ENCODE data around the gene YPEL3.
A peak's percentile ranks its signal among the peaks of the same experiment; 100 is the strongest.
"Not testable (repeated sequence)": the region's sequence is repeated elsewhere in the genome, so short reads cannot be mapped to it uniquely, and the experiment has no call there.

The YPEL3 gene

GRCh38 chr16:30116291-30117207 lies 20.5 kb upstream of the YPEL3 start:
- DNase-seq, result no peak

- DNase-seq, result no peak
Measured at GRCh38 chr16:30115238-30115637, 19.2 kb upstream of the YPEL3 start.

DNA sequence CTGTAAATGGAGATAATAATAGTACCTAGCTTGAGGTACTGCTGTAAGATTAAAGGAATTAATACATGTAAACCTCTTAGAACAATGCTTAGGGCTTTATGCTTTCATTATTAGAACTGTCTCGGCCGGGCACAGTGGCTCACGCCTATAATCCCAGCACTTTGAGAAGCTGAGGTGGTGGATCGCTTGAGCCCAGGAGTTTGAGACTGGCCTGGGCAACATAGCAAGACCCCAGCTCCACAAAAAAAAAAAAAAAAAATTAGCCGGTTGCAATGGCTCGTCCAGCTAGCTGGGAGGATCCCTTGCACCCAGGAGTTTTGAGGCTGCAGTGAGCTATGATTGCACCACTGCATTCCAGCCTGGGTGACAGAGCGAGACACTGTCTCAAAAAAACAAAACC lies 18.8 kb upstream of the YPEL3 start:
- not testable (repeated sequence) for DNase-seq

- no peak for DNase-seq
Measured at GRCh38 chr16:30114411-30114810, 18.4 kb upstream of the YPEL3 start.

DNA sequence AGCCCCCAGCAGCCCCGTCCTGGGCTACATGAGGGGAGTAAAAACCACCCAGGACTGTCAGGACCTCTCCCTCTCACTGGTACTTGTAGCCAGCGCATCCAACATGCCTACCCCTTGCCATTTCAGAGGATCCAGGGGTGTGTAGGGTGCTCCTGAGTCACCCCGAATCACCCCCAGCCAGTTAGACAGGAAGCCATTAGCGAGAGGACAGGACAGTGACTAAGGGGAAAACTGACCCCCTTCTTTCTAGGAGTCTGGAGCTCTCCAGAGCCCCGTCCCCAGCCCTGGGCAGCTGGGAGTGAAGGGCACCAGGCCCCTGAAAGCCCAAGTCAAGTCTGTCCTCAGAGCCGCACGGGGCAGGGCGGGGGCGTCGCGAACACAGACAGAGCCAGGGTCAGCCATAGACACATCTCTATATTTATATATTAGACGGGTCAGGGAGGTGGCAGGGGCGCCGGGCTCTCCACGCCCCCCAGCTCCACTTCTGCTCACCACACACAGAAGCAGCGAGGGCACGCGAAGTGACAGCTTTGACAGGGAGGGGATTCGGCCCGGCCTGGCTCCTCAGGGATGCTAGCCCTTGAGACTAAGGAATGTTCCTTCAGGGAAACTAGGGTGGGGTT lies 17.8 kb upstream of the YPEL3 start:
- DNase-seq, result no peak

DNA sequence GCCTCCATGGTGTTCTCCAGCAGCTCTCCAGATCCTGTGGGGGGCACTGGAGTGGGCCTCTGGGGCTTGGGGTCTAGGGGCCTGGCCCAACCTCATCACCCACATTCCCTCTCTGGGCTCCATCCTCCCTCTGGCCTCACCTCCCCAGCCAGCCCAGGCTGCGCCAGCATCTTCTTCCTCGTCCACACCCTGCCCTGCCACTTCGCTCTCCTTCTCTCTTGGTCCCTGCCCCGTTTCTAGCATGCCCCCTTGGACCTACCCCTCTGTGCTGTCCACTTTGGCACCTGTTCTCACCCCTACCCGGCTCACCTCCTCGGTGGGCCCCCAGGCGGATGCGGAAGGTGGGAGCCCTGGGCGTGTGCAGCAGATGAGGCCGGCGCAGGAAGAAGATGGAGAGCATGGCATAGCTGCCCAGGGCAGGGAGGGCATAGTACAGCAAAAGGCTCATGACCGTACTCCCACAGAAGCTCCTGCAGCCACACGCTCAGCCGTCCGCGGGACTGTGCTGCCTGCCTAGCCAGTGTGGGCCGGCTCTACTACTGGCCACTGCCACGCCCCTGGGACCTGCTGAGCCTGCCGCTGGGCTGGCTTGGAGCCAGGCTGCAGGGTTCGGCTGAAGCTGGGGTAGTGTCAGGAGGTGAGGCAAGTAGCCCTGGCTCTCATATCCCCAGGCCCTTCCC lies 17.2 kb upstream of the YPEL3 start, which contains the start of gene GDPD3:
GDPD3 (minus strand) TSS at position 507 of the 680 bp plus-strand sequence; CDS start at position 448, 59 bp downstream.
- no peak for DNase-seq

GRCh38 chr16:30112197-30113030 lies 16.4 kb upstream of the YPEL3 start:
- DNase-seq, result no peak

DNA sequence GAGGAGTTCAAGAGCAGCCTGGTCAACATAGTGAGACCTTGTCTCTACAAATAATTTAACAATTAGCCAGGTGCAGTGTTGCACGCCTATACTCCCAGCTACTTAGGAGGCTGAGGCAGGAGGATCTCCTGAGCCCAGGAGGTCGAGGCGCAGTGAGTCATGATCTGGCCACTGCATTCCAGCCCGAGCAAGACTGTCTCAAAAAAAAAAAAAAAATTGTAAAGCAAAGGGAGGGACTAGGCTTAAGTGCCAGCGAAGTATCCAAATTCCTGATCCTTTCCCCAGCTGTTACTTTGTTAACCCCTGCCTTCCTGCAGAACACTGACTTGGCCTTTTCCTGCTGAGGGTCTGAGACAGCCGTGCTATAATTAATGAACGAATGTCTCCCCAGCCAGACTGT lies 14.6 kb upstream of the YPEL3 start:
- DNase-seq, result no peak

- DNase-seq, result no peak
Measured at GRCh38 chr16:30108059-30108850, 12.2 kb upstream of the YPEL3 start.

GRCh38 chr16:30104492-30104891 lies 8.5 kb upstream of the YPEL3 start:
- no peak for DNase-seq

GRCh38 chr16:30104090-30104489 lies 8.1 kb upstream of the YPEL3 start:
- no peak for DNase-seq

DNA sequence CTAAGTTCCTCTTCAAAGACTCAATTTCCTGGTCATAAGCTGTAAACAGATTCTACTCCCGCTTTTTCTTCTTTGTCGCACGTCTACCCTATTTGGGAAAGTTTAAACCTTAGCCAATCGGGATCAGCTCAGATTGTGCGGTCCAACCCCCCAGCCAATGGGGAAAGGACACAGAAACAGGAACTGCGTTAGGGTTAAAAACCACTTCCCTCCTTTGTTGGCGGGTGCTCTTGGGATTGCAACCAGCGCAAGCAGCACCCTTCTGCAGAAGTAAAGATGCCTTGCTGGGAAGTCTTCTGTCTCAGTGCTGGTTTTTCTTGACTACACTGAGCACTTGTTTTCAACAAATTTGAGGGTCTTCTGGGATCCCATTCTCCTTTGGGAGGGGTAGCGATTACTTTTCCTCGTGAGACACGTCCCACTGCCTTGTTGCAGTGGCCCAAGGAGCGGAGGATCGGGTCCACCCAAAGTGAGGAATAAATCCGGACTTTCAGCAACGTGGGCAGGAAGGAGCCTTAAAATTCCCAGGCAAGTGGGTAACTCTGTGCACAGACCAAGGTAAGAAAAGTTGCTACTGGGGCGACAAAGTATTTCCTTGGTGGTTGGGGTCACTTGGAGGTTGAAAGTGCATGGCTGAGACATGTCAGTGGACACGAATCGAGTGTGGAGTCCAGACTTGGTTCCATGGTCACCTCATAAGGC lies 1.0 kb upstream of the YPEL3 start:
- DNase-seq, result no peak

GRCh38 chr16:30095166-30096078 lies 591 bp downstream of the YPEL3 start:
- no peak for DNase-seq

DNA sequence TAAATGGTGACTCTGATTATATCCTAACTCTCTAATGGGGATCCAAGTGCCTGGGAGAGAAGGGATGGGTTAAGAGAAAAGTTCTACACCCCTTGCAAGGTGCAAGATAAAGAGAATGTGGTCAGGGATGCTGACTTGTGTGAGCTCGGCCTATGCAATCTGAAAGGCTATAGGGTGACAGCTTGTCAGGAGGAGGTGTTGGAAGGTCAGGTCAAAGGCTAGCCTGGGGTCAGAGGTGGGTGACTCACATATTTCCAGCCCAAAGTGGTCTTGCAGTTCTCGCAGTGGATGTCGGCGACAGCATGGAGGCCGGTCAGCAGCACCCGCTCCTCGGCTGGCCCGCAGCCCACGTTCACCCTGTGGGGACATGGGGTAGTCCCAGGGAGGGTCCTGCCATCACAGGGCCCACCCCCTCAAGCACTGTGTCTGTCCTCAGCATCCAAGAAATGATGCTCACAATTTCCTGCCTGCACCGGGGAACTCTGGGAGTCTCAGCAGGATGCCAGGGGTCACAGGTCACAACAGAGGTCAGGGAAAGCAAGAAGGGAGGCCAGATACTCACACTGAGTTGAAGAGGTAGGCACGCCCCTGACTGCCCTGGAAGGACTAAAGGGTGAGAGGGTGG lies 1.4 kb downstream of the YPEL3 start:
- no peak for DNase-seq

GRCh38 chr16:30092373-30093010 lies 3.5 kb downstream of the YPEL3 start:
- peak; percentile 49 for DNase-seq

DNA sequence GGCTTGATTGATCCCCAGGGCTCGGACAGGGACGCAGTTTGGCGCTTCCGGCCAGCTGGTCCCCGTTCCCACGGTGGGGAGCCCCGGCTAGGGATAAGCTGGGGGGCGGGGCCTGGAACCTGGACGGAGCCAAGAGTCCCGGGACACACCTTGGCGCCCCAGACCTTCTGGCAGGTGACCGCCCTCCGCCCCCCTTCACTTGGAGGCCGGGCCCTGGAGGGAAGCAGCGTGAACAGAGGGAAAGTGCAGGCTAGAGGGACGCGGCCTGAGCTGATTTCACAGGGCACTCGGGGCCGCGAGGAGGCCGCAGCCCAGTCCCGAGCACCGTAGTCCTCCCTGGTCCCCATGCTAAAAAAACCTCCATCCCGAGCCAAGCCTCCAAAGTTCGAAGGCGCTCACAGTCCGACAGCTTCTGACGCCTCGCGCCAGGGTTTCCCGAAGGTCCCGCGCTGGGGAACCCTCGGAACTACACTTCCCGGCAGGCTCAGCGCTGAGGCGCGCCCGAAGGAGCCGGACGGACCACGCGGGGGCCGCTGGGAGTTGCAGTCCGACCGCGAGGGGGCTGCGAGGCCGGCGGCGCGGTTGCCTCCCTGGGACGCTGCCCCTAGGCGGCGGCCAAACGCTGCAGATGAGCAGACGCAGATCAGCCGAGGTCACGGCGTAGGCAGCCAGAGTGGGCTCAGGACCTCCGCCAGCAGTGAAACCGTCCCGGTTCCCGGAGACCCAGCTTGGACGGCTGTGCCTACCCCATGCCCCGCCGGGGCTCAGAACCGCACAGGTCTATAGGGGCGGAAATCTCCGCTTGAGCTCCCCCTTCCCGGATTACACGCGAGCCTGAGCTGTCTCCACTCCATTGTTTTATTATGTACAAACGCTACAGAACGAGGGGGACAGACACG lies 4.3 kb downstream of the YPEL3 start, which contains the start of gene TBX6:
TBX6 (minus strand) TSS at position 451 of the 899 bp plus-strand sequence. CDS start 731 bp downstream, outside the sequence.
- peak; percentile 83 for DNase-seq

DNA sequence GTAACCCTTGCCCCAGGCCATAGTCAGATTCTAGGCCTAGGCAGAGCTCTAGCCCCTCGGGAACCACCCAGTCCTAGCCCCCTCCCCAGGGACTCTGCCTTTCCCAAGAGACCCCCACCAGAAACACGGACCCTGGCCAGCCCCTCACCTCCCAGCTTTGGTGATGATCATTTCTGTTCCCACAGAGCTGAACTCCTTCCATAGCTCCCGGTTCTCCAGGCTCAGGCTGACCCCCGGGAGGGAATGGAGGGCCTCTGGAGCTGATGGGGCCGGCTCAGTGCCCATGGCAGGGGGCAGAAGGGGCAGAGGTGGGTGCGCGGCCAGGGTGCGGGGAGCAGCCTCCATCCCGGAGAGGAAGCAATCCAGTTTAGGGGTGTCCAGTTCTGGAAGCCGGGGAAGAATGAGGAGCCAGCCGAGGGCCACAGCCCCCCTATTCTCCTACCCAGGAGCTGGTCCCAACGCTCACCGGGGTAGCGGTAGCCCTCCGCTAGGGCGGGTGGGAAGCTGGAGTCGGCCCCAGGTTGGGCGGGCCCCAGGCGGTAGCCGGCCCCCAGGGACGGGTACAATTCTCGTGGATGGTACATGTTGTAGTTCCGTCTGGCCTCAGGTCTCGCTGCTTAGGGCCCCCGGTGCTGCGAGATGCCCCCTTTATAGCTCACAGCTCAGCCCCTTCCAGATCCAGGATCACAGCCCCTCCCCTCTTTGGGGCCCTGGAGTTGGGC lies 5.2 kb downstream of the YPEL3 start:
- no peak for DNase-seq

Measured in NCI-H1092 treated with DMSO at 0.1 percent for 48 hours (cell line).